ENCODE measurements around the gene DES. TPM values are rescaled to one million over a fixed set of nuclear protein-coding genes. Genes with fewer than 3 reads are reported as not detected.
A peak's percentile ranks its signal among the peaks of the same experiment; 100 is the strongest.

The DES gene
- total and polyA plus RNA-seq, 9 of the 15 experiments (the other 6 are each of a cell fraction or from before 2014, with no cell fraction given), result 2.5 to 58.9 (median 21.9) TPM

DNA sequence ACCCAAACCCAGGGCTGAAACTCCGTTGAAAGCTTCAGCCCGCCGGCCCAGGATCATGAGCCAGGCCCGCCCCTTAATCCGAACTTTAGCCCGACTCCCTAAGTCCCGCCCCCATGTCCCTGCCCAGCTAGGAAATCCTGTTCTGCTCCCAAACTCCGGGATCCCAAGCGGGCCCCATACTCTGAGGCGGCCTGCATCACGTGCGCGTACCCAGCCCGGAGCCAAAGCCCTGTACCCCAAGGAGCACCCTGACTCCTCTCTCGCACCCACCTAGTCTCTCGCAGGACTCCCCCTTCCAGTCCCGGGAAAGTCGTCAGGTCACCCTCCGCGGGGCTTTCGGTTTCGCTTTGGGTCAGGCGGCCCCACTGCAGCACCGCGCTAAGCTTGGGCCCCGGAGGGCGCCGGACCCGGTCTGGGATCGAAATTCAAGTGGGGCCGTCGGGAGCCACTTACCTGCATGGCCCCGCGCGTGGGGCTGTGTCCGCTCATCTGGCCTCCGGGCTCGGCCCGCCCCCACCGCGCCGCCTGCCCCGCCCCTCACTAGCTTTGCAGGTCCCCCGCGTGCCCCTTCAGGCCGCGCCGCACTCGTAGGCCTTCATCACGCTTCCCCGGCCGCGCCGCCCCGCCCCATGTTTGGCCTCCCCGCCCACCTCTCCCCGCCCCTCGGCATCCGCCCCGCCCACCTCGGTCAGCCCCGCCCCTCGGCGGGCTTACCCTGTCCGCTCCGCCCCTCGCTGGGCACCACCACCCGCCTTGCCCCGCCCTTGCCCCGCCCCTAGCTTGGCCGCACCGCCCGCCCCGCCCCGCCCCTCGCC is 30.7 kb upstream of the DES start, which contains the start of gene DNPEP (continued):
- TF ChIP-seq PCBP1 (IDR thresholded peaks at IDR 0.05; ENCODE audit: low read depth, low read length, poor library complexity, severe bottlenecking), result no peak
- TF ChIP-seq POLR2A (conservative IDR thresholded peaks at IDR 0.05), result peak; percentile 72
- TF ChIP-seq NFIX (CRISPR knock-in tag; IDR thresholded peaks at IDR 0.05; ENCODE audit: low read depth), result no peak
- TF ChIP-seq TCFL5 (CRISPR knock-in tag; conservative IDR thresholded peaks at IDR 0.05), result no peak
- no peak for TF ChIP-seq NFE2 (IDR thresholded peaks at IDR 0.05; ENCODE audit: low read depth)
- no peak for TF ChIP-seq NEUROD1 (IDR thresholded peaks at IDR 0.05; ENCODE audit: borderline replicate concordance, low read depth, low read length, partially characterized antibody)
- no peak for TF ChIP-seq NCOA2 (IDR thresholded peaks at IDR 0.05; ENCODE audit: partially characterized antibody in 2 of 2)
- TF ChIP-seq, protein P1, sequence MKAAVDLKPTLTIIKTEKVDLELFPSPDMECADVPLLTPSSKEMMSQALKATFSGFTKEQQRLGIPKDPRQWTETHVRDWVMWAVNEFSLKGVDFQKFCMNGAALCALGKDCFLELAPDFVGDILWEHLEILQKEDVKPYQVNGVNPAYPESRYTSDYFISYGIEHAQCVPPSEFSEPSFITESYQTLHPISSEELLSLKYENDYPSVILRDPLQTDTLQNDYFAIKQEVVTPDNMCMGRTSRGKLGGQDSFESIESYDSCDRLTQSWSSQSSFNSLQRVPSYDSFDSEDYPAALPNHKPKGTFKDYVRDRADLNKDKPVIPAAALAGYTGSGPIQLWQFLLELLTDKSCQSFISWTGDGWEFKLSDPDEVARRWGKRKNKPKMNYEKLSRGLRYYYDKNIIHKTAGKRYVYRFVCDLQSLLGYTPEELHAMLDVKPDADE (conservative IDR thresholded peaks at IDR 0.05; ENCODE audit: control insufficient read depth, low read depth, low read length), result peak; percentile 69; the same call in 1 of the 2 replicates
- TF ChIP-seq CCAR2 (IDR thresholded peaks at IDR 0.05; ENCODE audit: low read depth, low read length), result no peak
- TF ChIP-seq, protein P2, sequence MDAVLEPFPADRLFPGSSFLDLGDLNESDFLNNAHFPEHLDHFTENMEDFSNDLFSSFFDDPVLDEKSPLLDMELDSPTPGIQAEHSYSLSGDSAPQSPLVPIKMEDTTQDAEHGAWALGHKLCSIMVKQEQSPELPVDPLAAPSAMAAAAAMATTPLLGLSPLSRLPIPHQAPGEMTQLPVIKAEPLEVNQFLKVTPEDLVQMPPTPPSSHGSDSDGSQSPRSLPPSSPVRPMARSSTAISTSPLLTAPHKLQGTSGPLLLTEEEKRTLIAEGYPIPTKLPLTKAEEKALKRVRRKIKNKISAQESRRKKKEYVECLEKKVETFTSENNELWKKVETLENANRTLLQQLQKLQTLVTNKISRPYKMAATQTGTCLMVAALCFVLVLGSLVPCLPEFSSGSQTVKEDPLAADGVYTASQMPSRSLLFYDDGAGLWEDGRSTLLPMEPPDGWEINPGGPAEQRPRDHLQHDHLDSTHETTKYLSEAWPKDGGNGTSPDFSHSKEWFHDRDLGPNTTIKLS (IDR thresholded peaks at IDR 0.05; ENCODE audit: borderline replicate concordance, low read depth), result no peak
- no peak for TF ChIP-seq TOE1 (IDR thresholded peaks at IDR 0.05; ENCODE audit: borderline replicate concordance)
- TF ChIP-seq TOE1 (CRISPR knock-in tag; IDR thresholded peaks at IDR 0.05; ENCODE audit: borderline replicate concordance, low read depth), result no peak
- TF ChIP-seq ZFPM2 (CRISPR knock-in tag; IDR thresholded peaks at IDR 0.05), result no peak
- no peak for TF ChIP-seq ZNF282 (CRISPR knock-in tag; IDR thresholded peaks at IDR 0.05)
- TF ChIP-seq PRMT5 (CRISPR knock-in tag; IDR thresholded peaks at IDR 0.05), result no peak
- TF ChIP-seq, protein P3, sequence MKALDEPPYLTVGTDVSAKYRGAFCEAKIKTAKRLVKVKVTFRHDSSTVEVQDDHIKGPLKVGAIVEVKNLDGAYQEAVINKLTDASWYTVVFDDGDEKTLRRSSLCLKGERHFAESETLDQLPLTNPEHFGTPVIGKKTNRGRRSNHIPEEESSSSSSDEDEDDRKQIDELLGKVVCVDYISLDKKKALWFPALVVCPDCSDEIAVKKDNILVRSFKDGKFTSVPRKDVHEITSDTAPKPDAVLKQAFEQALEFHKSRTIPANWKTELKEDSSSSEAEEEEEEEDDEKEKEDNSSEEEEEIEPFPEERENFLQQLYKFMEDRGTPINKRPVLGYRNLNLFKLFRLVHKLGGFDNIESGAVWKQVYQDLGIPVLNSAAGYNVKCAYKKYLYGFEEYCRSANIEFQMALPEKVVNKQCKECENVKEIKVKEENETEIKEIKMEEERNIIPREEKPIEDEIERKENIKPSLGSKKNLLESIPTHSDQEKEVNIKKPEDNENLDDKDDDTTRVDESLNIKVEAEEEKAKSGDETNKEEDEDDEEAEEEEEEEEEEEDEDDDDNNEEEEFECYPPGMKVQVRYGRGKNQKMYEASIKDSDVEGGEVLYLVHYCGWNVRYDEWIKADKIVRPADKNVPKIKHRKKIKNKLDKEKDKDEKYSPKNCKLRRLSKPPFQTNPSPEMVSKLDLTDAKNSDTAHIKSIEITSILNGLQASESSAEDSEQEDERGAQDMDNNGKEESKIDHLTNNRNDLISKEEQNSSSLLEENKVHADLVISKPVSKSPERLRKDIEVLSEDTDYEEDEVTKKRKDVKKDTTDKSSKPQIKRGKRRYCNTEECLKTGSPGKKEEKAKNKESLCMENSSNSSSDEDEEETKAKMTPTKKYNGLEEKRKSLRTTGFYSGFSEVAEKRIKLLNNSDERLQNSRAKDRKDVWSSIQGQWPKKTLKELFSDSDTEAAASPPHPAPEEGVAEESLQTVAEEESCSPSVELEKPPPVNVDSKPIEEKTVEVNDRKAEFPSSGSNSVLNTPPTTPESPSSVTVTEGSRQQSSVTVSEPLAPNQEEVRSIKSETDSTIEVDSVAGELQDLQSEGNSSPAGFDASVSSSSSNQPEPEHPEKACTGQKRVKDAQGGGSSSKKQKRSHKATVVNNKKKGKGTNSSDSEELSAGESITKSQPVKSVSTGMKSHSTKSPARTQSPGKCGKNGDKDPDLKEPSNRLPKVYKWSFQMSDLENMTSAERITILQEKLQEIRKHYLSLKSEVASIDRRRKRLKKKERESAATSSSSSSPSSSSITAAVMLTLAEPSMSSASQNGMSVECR (CRISPR knock-in tag; IDR thresholded peaks at IDR 0.05), result peak; percentile 76
- TF ChIP-seq SRF (CRISPR knock-in tag; IDR thresholded peaks at IDR 0.05), result 0 out of 4 replicates have a peak, but pooled peaks of 1 of the 2 experiments have one; percentile 20

Measured in K562 (cell line).